Liver (tissue), 9 donors: ENCODE data around the gene NEK2. TPM values are rescaled to one million over a fixed set of nuclear protein-coding genes. Genes with fewer than 3 reads are reported as not detected.

Experiments
- DNase-seq: peaks from one replicate; pipeline ENCODE4 v3.0.0-alpha.2; 2017; ENCODE audit warnings: low spot score
- H3K27ac ChIP-seq, 2 donors: one replicate each; pipeline ENCODE4 v1.7.0; 2013; ENCODE audit warnings: inconsistent platforms in 2 of 2, low read length in 2 of 2, control low read depth in 1 of 2, low read depth in 1 of 2, mild to moderate bottlenecking in 1 of 2
- H3K27me3 ChIP-seq, 4 donors: one replicate each; pipeline versions ENCODE4 v1.6.1 to v1.7.0; 2013; ENCODE audit warnings: low read length in 3 of 4, inconsistent platforms in 1 of 4, mild to moderate bottlenecking in 1 of 4, moderate library complexity in 1 of 4; ENCODE audit not compliant: control insufficient read depth in 4 of 4, insufficient read depth in 4 of 4
- H3K36me3 ChIP-seq, 4 donors: one replicate each; pipeline versions ENCODE4 v1.6.1 to v1.7.0; 2013; ENCODE audit warnings: low read length in 3 of 4, mild to moderate bottlenecking in 3 of 4, low read depth in 1 of 4, moderate library complexity in 1 of 4; ENCODE audit not compliant: control insufficient read depth in 4 of 4, insufficient read depth in 3 of 4
- H3K4me1 ChIP-seq, 4 donors: one replicate each; pipeline versions ENCODE4 v1.6.1 to v1.7.0; 2013; ENCODE audit warnings: low read length in 3 of 4, mild to moderate bottlenecking in 3 of 4, moderate library complexity in 1 of 4; ENCODE audit not compliant: control insufficient read depth in 4 of 4, insufficient read depth in 4 of 4
- H3K4me3 ChIP-seq, 3 donors: one replicate each; pipeline versions ENCODE4 v1.6.1 to v1.7.0; 2013; ENCODE audit warnings: low read length in 3 of 3, control low read depth in 1 of 3, low read depth in 1 of 3, mild to moderate bottlenecking in 1 of 3
- H3K9ac ChIP-seq, 2 donors: one replicate each; pipeline ENCODE4 v1.7.0; 2013; ENCODE audit warnings: low read length in 2 of 2, mild to moderate bottlenecking in 2 of 2, moderate library complexity in 2 of 2, control low read depth in 1 of 2, low read depth in 1 of 2
- H3K9me3 ChIP-seq, 4 donors: one replicate each; pipeline versions ENCODE4 v1.6.1 to v1.7.0; 2013; ENCODE audit warnings: low read length in 3 of 4; ENCODE audit not compliant: control insufficient read depth in 4 of 4
- ATF3 ChIP-seq: IDR thresholded peaks from 2 replicates; pipeline ENCODE4 v1.6.1; 2016; ENCODE audit warnings: antibody characterized with exemption
- CTCF ChIP-seq: fragments of 150-350 bp; IDR thresholded peaks from 2 replicates; pipeline ENCODE4 v1.5.1; 2017; ENCODE audit warnings: improper control_type of control experiment, low read depth, low read length; ENCODE audit not compliant: missing input control
- EGR1 ChIP-seq, 2 donors: IDR thresholded peaks; 2 replicates each; pipeline ENCODE4 v1.6.1; 2016 to 2018; ENCODE audit warnings: antibody characterized with exemption in 2 of 2, low read depth in 2 of 2
- FOXA1 ChIP-seq: IDR thresholded peaks from 2 replicates; pipeline ENCODE4 v1.6.1; 2016; ENCODE audit warnings: antibody characterized with exemption
- FOXA2 ChIP-seq: IDR thresholded peaks from 2 replicates; pipeline ENCODE4 v1.6.1; 2016; ENCODE audit warnings: antibody characterized with exemption
- GABPA ChIP-seq, 2 donors: IDR thresholded peaks in 1 of 2; conservative IDR thresholded peaks in 1 of 2; 2 replicates each; pipeline ENCODE4 v1.6.1; 2016; ENCODE audit warnings: antibody characterized with exemption in 2 of 2, mild to moderate bottlenecking in 1 of 2, moderate library complexity in 1 of 2
- HNF4A ChIP-seq, 2 donors: conservative IDR thresholded peaks; 2 replicates each; pipeline ENCODE4 v1.6.1; 2016; ENCODE audit warnings: antibody characterized with exemption in 2 of 2, mild to moderate bottlenecking in 2 of 2
- HNF4G ChIP-seq: IDR thresholded peaks from 2 replicates; pipeline ENCODE4 v1.6.1; 2016; ENCODE audit warnings: antibody characterized with exemption
- JUND ChIP-seq, 2 donors: IDR thresholded peaks; 2 replicates each; pipeline ENCODE4 v1.6.1; 2016; ENCODE audit warnings: antibody characterized with exemption in 2 of 2
- MAX ChIP-seq: IDR thresholded peaks from 2 replicates; pipeline ENCODE4 v1.6.1; 2016; ENCODE audit warnings: antibody characterized with exemption
- NR2F2 ChIP-seq: IDR thresholded peaks from 2 replicates; pipeline ENCODE4 v1.6.1; 2016; ENCODE audit warnings: antibody characterized with exemption
- RAD21 ChIP-seq, 2 donors: IDR thresholded peaks; 2 replicates each; pipeline ENCODE4 v1.6.1; 2016; ENCODE audit warnings: antibody characterized with exemption in 2 of 2, mild to moderate bottlenecking in 2 of 2
- RXRA ChIP-seq, 2 donors: IDR thresholded peaks; 2 replicates each; pipeline ENCODE4 v1.6.1; 2017 to 2018; ENCODE audit warnings: antibody characterized with exemption in 2 of 2, mild to moderate bottlenecking in 1 of 2
- SP1 ChIP-seq: IDR thresholded peaks from 2 replicates; pipeline ENCODE4 v1.6.1; 2018; ENCODE audit warnings: antibody characterized with exemption, mild to moderate bottlenecking
- TAF1 ChIP-seq: conservative IDR thresholded peaks from 2 replicates; pipeline ENCODE4 v1.6.1; 2016; ENCODE audit warnings: antibody characterized with exemption, mild to moderate bottlenecking
- YY1 ChIP-seq: IDR thresholded peaks from 2 replicates; pipeline ENCODE4 v1.6.1; 2016; ENCODE audit warnings: antibody characterized with exemption, mild to moderate bottlenecking
- WGBS: extraction: QIAGEN DNeasy Blood & Tissue Kit; methylation state at CpG from one replicate; pipeline ENCODE4 v1.1.7; 2013; 5-methylcytosine and 5-hydroxymethylcytosine counted together
- polyA plus RNA-seq, 2 donors: library from polyadenylated mRNA; stranded (reverse) in 1 of 2; unstranded in 1 of 2; fragments of 200-250 nt in 1 of 2; fragments of >200 nt in 1 of 2; fragmentation: Nextera tagmentation in 1 of 2; extraction: Ambion mirVana in 1 of 2; gene quantifications; one replicate each; pipeline versions ENCODE4 v1.2.1 to v1.2.3, GENCODE V29; 2013 to 2015
- total RNA-seq, 2 donors: library from RNA; depleted of rRNA; stranded (reverse); fragments of >200 nt; gene quantifications; one replicate each; pipeline ENCODE4 v1.2.3, GENCODE V29; 2014
- TF ChIP-seq, protein P1 (sequence below): IDR thresholded peaks from 2 replicates; pipeline ENCODE4 v1.6.1; 2016; ENCODE audit warnings: antibody characterized with exemption, mild to moderate bottlenecking
- TF ChIP-seq, protein P2 (sequence below): IDR thresholded peaks from 2 replicates; pipeline ENCODE4 v1.6.1; 2016; ENCODE audit warnings: antibody characterized with exemption
- donor health status: healthy.
- donor health status: healthy.
- donor health status: healthy.
- donor health status: healthy.
- donor health status: healthy.

NEK2 gene
- total and polyA plus RNA-seq, 4 donors = 0.29 to 25.7 (median 1.3) TPM; not detected in 1

DNA sequence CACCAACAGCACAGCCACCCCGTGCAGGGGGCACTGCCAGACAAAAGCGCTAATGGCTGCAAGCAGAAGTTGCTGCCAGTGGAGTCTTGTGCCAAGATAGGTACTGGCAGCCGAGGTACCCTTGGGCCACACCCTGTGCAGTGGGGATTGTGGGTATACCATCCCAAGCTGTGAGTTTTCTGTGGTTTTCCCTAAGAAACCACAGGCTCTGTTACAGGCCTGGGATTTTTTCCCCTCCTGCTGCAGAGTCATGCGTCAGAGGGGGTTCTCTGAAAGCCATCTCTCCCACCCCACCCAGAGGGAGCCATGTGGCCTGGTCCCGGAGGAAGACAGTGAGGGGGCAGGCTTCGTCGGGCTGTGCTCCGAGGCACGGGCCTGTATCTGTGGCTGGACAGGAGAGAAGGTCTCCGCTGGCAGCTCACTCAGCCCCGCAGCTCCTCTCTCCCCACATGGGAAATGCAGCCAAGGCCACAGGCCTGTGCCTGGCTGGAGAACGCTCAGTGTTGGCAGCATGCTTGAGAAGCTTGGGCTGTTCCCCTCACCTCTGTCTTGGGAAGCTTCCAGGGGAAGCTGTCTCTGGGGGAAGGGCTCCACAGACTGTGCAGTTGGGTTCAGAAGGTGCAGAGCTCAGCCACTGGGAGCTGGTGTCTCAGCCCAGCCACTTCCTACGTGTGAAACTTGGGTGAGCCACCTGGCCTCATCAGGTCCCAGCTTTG is 42.5 kb downstream of the NEK2 start:
- TF ChIP-seq JUND (IDR thresholded peaks at IDR 0.05) = peak; percentile 21 to 29
- TF ChIP-seq TAF1 = no peak
- no peak for TF ChIP-seq NR2F2
- no peak for TF ChIP-seq ATF3
- TF ChIP-seq HNF4G = peak; percentile 24
- TF ChIP-seq RXRA (IDR thresholded peaks at IDR 0.05) = peak; percentile 61 to 70
- TF ChIP-seq, protein P1, sequence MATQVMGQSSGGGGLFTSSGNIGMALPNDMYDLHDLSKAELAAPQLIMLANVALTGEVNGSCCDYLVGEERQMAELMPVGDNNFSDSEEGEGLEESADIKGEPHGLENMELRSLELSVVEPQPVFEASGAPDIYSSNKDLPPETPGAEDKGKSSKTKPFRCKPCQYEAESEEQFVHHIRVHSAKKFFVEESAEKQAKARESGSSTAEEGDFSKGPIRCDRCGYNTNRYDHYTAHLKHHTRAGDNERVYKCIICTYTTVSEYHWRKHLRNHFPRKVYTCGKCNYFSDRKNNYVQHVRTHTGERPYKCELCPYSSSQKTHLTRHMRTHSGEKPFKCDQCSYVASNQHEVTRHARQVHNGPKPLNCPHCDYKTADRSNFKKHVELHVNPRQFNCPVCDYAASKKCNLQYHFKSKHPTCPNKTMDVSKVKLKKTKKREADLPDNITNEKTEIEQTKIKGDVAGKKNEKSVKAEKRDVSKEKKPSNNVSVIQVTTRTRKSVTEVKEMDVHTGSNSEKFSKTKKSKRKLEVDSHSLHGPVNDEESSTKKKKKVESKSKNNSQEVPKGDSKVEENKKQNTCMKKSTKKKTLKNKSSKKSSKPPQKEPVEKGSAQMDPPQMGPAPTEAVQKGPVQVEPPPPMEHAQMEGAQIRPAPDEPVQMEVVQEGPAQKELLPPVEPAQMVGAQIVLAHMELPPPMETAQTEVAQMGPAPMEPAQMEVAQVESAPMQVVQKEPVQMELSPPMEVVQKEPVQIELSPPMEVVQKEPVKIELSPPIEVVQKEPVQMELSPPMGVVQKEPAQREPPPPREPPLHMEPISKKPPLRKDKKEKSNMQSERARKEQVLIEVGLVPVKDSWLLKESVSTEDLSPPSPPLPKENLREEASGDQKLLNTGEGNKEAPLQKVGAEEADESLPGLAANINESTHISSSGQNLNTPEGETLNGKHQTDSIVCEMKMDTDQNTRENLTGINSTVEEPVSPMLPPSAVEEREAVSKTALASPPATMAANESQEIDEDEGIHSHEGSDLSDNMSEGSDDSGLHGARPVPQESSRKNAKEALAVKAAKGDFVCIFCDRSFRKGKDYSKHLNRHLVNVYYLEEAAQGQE = no peak
- peak; percentile 45 for TF ChIP-seq SP1
- TF ChIP-seq CTCF = peak; percentile 2
- TF ChIP-seq, protein P2, sequence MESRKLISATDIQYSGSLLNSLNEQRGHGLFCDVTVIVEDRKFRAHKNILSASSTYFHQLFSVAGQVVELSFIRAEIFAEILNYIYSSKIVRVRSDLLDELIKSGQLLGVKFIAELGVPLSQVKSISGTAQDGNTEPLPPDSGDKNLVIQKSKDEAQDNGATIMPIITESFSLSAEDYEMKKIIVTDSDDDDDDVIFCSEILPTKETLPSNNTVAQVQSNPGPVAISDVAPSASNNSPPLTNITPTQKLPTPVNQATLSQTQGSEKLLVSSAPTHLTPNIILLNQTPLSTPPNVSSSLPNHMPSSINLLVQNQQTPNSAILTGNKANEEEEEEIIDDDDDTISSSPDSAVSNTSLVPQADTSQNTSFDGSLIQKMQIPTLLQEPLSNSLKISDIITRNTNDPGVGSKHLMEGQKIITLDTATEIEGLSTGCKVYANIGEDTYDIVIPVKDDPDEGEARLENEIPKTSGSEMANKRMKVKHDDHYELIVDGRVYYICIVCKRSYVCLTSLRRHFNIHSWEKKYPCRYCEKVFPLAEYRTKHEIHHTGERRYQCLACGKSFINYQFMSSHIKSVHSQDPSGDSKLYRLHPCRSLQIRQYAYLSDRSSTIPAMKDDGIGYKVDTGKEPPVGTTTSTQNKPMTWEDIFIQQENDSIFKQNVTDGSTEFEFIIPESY = no peak
- peak; percentile 19 to 47 for TF ChIP-seq RAD21 (IDR thresholded peaks at IDR 0.05)
- TF ChIP-seq FOXA2 = no peak
- no peak for TF ChIP-seq FOXA1
- no peak for TF ChIP-seq EGR1 (IDR thresholded peaks at IDR 0.05; ENCODE audit: low read depth in 2 of 2)
- peak in 1 of 2 donors; percentile 53 for TF ChIP-seq HNF4A (conservative IDR thresholded peaks at IDR 0.05)
- TF ChIP-seq YY1 = peak; percentile 16
- peak; percentile 39 for TF ChIP-seq MAX
- TF ChIP-seq GABPA (IDR thresholded peaks at IDR 0.05 in 1 of 2, conservative IDR thresholded peaks at IDR 0.05 in 1 of 2) = no peak
- H3K9me3 ChIP-seq = no peaks in the 10 kb centered on the region
- H3K36me3 ChIP-seq = no peaks in the 10 kb centered on the region
- WGBS = 39% methylated on average over 13 of the region's 13 CpGs
- no peak for DNase-seq
- H3K27me3 ChIP-seq = no peaks in the 10 kb centered on the region
- H3K9ac ChIP-seq = no peak overlapping the region
- H3K27ac ChIP-seq = peak overlapping the region in 1 of 2 donors; percentile 2
- H3K4me3 ChIP-seq = no peak overlapping the region
- peaks cover 2 to 25% (median 10%) of the 10 kb centered on the region in 4 donors for H3K4me1 ChIP-seq
